Ascending aorta (tissue), 2 donors: ENCODE results near the gene LCK. TPM values are rescaled to one million over a fixed set of nuclear protein-coding genes. Genes with fewer than 3 reads are reported as not detected.
A peak's percentile ranks its signal among the peaks of the same experiment; 100 is the strongest.

Experiments
- DNase-seq, 2 donors: peaks; one replicate each; pipeline ENCODE4 v3.0.0-alpha.2; 2019; ENCODE audit warnings: low spot score in 2 of 2
- H3K27ac ChIP-seq, 2 donors: fragments of 200-600 bp; sonication (generic); one replicate each; pipeline ENCODE4 v1.5.1; 2016 to 2017; ENCODE audit warnings: mild to moderate bottlenecking in 1 of 2
- H3K27me3 ChIP-seq: fragments of 200-600 bp; sonication (generic); one replicate; pipeline ENCODE4 v1.5.1; 2017
- H3K36me3 ChIP-seq, 2 donors: fragments of 200-600 bp; sonication (generic); one replicate each; pipeline ENCODE4 v1.5.1; 2016
- H3K4me1 ChIP-seq, 2 donors: fragments of 200-600 bp; sonication (generic); one replicate each; pipeline ENCODE4 v1.5.1; 2016 to 2017; ENCODE audit warnings: mild to moderate bottlenecking in 1 of 2
- H3K4me3 ChIP-seq, 2 donors: fragments of 200-600 bp; sonication (generic); one replicate each; pipeline ENCODE4 v1.5.1; 2016 to 2017; ENCODE audit warnings: mild to moderate bottlenecking in 1 of 2
- H3K9me3 ChIP-seq, 2 donors: fragments of 200-600 bp; sonication (generic); one replicate each; pipeline ENCODE4 v1.5.1; 2016
- intact Hi-C: fragments of 100-400 bp; cut with DNase I; formaldehyde crosslinking; loops from one replicate; pipeline ENCODE4 v1.15.1; 2023
- total RNA-seq: library from RNA; depleted of rRNA; stranded (reverse); fragments of >200 nt; gene quantifications from one replicate; pipeline ENCODE4 v1.1.0, GENCODE V29; 2016
- TF ChIP-seq, protein P1 (sequence below), 3 experiments: fragments of 200-600 bp in 2 of 3; fragments of 450-650 bp in 1 of 3; sonication (generic) in 2 of 3; IDR thresholded peaks; one replicate each; pipeline ENCODE4 v1.5.1; 2016 to 2019; ENCODE audit warnings: antibody characterized with exemption in 3 of 3, mild to moderate bottlenecking in 1 of 3, moderate library complexity in 1 of 3

Gene LCK
- total RNA-seq, 1 donor from 2014 or later: not detected

DNA sequence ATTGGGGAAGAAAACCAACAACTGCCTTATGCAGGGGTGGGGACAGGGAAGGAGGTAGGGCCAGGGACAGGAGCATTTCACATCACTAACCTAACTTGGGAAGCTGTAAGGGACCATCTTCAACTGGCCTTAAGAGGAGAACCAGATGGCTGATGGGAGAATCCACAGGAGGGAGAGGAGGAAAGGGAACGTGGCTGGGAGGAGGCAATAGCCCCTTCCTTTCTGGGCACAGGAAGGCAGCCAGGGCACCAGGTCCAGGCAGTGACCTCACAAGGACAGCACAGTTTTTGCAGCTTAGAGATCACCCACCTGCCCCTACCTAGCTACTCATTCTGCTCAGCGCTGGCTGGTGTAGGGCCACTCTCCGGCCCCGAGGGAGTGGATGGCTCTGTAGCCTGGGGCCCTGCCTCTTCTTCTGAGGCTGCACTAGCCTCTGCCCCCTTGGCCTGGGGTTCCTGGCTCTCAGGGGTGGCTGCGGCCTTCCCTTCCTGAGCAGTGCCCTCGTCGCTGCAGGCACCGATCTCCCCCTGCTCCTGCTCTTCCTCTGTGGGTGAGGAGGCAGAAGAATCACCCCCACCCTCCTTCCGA is 83.3 kb downstream of the LCK start:
- Histone ChIP-seq H3K36me3 (peaks cover 18 to 31% of the 10 kb centered on the region in 2 donors), H3K4me1 (peaks cover 10 to 13% of the 10 kb centered on the region in 2 donors), H3K9me3 (no peaks in the 10 kb centered on the region), H3K4me3 (peak overlapping the region; percentile 78 to 97), H3K27me3 (no peaks in the 10 kb centered on the region), H3K27ac (no peak overlapping the region)
- DNase-seq: no peak
- TF ChIP-seq, protein P1, sequence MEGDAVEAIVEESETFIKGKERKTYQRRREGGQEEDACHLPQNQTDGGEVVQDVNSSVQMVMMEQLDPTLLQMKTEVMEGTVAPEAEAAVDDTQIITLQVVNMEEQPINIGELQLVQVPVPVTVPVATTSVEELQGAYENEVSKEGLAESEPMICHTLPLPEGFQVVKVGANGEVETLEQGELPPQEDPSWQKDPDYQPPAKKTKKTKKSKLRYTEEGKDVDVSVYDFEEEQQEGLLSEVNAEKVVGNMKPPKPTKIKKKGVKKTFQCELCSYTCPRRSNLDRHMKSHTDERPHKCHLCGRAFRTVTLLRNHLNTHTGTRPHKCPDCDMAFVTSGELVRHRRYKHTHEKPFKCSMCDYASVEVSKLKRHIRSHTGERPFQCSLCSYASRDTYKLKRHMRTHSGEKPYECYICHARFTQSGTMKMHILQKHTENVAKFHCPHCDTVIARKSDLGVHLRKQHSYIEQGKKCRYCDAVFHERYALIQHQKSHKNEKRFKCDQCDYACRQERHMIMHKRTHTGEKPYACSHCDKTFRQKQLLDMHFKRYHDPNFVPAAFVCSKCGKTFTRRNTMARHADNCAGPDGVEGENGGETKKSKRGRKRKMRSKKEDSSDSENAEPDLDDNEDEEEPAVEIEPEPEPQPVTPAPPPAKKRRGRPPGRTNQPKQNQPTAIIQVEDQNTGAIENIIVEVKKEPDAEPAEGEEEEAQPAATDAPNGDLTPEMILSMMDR (IDR thresholded peaks at IDR 0.05): no peak
- intact Hi-C loops: no loop called here

DNA sequence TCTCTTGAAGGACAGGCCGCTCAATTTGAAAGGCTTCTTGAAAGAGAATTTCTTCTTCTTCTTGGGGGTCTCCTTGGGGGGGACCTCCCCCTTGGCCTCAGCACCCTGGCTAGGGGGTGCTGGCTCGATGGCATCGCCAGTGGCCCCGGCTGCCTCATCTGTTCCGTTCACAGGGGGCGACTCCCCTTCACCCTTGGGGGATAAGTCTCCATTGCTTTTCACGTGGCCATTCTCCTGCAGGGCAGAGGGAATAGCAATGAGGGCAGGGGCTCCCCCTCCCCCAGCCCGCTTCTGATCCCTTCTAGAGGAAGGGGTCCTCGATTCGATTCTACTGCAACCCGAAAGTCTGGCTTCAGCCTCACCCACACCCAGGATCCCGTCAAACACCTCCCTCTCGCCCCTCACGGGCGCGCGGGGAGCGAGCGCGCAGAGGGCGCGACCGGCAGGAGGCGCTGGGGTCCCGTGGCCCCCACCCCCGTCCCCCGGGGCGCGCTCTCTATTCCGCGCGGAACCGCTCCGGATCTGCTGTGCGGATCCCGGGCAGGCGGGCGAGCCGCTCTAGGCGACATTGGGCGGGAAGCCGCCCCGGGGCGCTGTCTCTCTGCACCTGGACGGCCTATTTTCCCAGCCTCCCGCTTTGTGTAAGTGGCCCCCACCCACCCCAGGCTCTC is 83.9 kb downstream of the LCK start:
- Histone ChIP-seq H3K9me3 (no peaks in the 10 kb centered on the region), H3K36me3 (peaks cover 16 to 26% of the 10 kb centered on the region in 2 donors), H3K4me1 (peaks cover 10 to 13% of the 10 kb centered on the region in 2 donors), H3K27ac (no peak overlapping the region), H3K4me3 (peak overlapping the region; percentile 78 to 97), H3K27me3 (no peaks in the 10 kb centered on the region)
- DNase-seq: no peak
- TF ChIP-seq, protein P1 (IDR thresholded peaks at IDR 0.05): peak; percentile 64 to 76 (median 76)
- intact Hi-C loops: no loop called here

DNA sequence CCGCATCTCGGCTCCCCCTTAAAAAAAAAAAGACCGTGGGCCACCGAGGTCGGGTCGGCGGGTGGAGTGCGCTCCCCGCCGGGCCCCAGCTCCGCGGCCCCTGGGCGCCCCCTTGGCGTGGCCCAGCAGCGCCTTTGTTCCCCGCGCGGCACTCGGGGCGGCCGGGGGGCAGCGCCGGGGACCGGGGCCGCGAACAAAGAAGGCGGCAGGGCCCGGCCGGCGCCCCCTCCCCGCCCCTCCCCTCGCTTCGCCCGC is 84.4 kb downstream of the LCK start:
- TF ChIP-seq, protein P1 (IDR thresholded peaks at IDR 0.05): no peak
- Histone ChIP-seq H3K27me3 (no peaks in the 10 kb centered on the region), H3K4me3 (peak overlapping the region; percentile 78 to 97), H3K9me3 (no peaks in the 10 kb centered on the region), H3K27ac (no peak overlapping the region), H3K36me3 (peaks cover 16 to 21% of the 10 kb centered on the region in 2 donors), H3K4me1 (peaks cover 10 to 13% of the 10 kb centered on the region in 2 donors)
- DNase-seq: no peak
- intact Hi-C loops: no loop called here

Other genes with a start within 250 kb of the LCK start
- 120 TPM for gene KHDRBS1, start 237.4 kb upstream of the LCK start, total RNA-seq
- gene TMEM39B, start 178.3 kb upstream of the LCK start, total RNA-seq: 2.6 TPM
- 26.1 TPM for gene KPNA6, start 143.2 kb upstream of the LCK start, total RNA-seq
- 83.8 TPM for gene TXLNA, start 71.6 kb upstream of the LCK start, total RNA-seq
- gene CCDC28B, start 50.7 kb upstream of the LCK start, total RNA-seq: 29.1 TPM
- gene IQCC, start 45.6 kb upstream of the LCK start, total RNA-seq: not detected
- gene DCDC2B, start 42.2 kb upstream of the LCK start, total RNA-seq: not detected
- 4.0 TPM for gene TMEM234, start 28.9 kb upstream of the LCK start, total RNA-seq
- 234 TPM for gene EIF3I, start 28.9 kb upstream of the LCK start, total RNA-seq
- gene FAM167B, start 4.0 kb upstream of the LCK start, total RNA-seq: 26.1 TPM
- gene HDAC1, start 40.8 kb downstream of the LCK start, total RNA-seq: 75.0 TPM
- gene MARCKSL1, start 85.0 kb downstream of the LCK start, total RNA-seq: 21.8 TPM
- 12.2 TPM for gene FAM229A, start 111.2 kb downstream of the LCK start, total RNA-seq
- 4.8 TPM for gene TSSK3, start 111.3 kb downstream of the LCK start, total RNA-seq
- gene BSDC1, start 143.2 kb downstream of the LCK start, total RNA-seq: 56.1 TPM
- gene ZBTB8B, start 213.8 kb downstream of the LCK start, total RNA-seq: under 0.01 TPM